ENCODE data around the gene PRPF19.

GRCh38 chr11:60858731-60859464 is 47.5 kb downstream of the PRPF19 start:
- TF ChIP-seq, protein P1, sequence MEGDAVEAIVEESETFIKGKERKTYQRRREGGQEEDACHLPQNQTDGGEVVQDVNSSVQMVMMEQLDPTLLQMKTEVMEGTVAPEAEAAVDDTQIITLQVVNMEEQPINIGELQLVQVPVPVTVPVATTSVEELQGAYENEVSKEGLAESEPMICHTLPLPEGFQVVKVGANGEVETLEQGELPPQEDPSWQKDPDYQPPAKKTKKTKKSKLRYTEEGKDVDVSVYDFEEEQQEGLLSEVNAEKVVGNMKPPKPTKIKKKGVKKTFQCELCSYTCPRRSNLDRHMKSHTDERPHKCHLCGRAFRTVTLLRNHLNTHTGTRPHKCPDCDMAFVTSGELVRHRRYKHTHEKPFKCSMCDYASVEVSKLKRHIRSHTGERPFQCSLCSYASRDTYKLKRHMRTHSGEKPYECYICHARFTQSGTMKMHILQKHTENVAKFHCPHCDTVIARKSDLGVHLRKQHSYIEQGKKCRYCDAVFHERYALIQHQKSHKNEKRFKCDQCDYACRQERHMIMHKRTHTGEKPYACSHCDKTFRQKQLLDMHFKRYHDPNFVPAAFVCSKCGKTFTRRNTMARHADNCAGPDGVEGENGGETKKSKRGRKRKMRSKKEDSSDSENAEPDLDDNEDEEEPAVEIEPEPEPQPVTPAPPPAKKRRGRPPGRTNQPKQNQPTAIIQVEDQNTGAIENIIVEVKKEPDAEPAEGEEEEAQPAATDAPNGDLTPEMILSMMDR (IDR thresholded peaks at IDR 0.05 in 2 of 3, conservative IDR thresholded peaks at IDR 0.05 in 1 of 3; ENCODE audit: control insufficient read depth in 2 of 3, extremely low read depth in 1 of 3, insufficient read depth in 1 of 3, low read depth in 3 of 3, low read length in 3 of 3): no peak
- TF ChIP-seq MAX (IDR thresholded peaks at IDR 0.05; ENCODE audit: low read depth, low read length) (no peak), ZSCAN29 (IDR thresholded peaks at IDR 0.05) (no peak), FOXK2 (IDR thresholded peaks at IDR 0.05) (no peak), E4F1 (IDR thresholded peaks at IDR 0.05; ENCODE audit: borderline replicate concordance, partially characterized antibody) (no peak), PBX3 (IDR thresholded peaks at IDR 0.05; ENCODE audit: insufficient replicate concordance, low read depth, low read length) (no peak), YBX1 (IDR thresholded peaks at IDR 0.05) (no peak), IRF3 (IDR thresholded peaks at IDR 0.05) (no peak), TAF1 (IDR thresholded peaks at IDR 0.05; ENCODE audit: borderline replicate concordance, low read depth, low read length) (no peak), POLR2AphosphoS5 (IDR thresholded peaks at IDR 0.05; ENCODE audit: low read length) (no peak)
- TF ChIP-seq, protein P2, sequence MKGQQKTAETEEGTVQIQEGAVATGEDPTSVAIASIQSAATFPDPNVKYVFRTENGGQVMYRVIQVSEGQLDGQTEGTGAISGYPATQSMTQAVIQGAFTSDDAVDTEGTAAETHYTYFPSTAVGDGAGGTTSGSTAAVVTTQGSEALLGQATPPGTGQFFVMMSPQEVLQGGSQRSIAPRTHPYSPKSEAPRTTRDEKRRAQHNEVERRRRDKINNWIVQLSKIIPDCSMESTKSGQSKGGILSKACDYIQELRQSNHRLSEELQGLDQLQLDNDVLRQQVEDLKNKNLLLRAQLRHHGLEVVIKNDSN (IDR thresholded peaks at IDR 0.05; ENCODE audit: borderline replicate concordance, extremely low read length, insufficient read depth, low read depth, low read length): no peak
- TF ChIP-seq, protein P3, sequence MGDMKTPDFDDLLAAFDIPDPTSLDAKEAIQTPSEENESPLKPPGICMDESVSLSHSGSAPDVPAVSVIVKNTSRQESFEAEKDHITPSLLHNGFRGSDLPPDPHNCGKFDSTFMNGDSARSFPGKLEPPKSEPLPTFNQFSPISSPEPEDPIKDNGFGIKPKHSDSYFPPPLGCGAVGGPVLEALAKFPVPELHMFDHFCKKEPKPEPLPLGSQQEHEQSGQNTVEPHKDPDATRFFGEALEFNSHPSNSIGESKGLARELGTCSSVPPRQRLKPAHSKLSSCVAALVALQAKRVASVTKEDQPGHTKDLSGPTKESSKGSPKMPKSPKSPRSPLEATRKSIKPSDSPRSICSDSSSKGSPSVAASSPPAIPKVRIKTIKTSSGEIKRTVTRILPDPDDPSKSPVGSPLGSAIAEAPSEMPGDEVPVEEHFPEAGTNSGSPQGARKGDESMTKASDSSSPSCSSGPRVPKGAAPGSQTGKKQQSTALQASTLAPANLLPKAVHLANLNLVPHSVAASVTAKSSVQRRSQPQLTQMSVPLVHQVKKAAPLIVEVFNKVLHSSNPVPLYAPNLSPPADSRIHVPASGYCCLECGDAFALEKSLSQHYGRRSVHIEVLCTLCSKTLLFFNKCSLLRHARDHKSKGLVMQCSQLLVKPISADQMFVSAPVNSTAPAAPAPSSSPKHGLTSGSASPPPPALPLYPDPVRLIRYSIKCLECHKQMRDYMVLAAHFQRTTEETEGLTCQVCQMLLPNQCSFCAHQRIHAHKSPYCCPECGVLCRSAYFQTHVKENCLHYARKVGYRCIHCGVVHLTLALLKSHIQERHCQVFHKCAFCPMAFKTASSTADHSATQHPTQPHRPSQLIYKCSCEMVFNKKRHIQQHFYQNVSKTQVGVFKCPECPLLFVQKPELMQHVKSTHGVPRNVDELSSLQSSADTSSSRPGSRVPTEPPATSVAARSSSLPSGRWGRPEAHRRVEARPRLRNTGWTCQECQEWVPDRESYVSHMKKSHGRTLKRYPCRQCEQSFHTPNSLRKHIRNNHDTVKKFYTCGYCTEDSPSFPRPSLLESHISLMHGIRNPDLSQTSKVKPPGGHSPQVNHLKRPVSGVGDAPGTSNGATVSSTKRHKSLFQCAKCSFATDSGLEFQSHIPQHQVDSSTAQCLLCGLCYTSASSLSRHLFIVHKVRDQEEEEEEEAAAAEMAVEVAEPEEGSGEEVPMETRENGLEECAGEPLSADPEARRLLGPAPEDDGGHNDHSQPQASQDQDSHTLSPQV (IDR thresholded peaks at IDR 0.05): no peak

Data from GM12878 (cell line).